HCT116 (cell line): Measurements from ENCODE around the gene MYH11. TPM values are rescaled to one million over a fixed set of nuclear protein-coding genes. Genes with fewer than 3 reads are reported as not detected.
"Not testable (repeated sequence)": the region's sequence is repeated elsewhere in the genome, so short reads cannot be mapped to it uniquely, and the experiment has no call there.

Experiments used
- ATAC-seq: fragments of 200-7000 bp; cut with Tn5 transposase; 2 replicates; pipeline ENCODE4 v1.9.1; 2020; ENCODE audit warnings: mild to moderate bottlenecking, moderate library complexity
- BruUV-seq: library from RNA; stranded (reverse); fragments of 400-500 nt; replicated peaks from 2 replicates; lab custom pipeline; 2021; lab: Mats Ljungman, UMichigan
- CTCF ChIA-PET: fragments of 300-600 bp; sonication (Branson Sonifier 250); formaldehyde crosslinking; loops from one replicate; lab custom pipeline; 2021; ENCODE audit warnings: antibody characterized with exemption; lab: Charles Lee
- POLR2A ChIA-PET: fragments of 300-600, 350-600 bp; sonication (Branson Sonifier 250); formaldehyde crosslinking; loops from one replicate; lab custom pipeline; 2021; ENCODE audit warnings: antibody characterized with exemption; lab: Charles Lee
- RAD21 ChIA-PET, 2 experiments: fragments of 300-600 bp; sonication (Branson Sonifier 250); formaldehyde crosslinking; loops; one replicate each; lab custom pipeline; 2023; ENCODE audit warnings: low total read pairs in 2 of 2; ENCODE audit not compliant: uncharacterized antibody in 2 of 2, unreplicated experiment in 2 of 2, low non-redundant PET in 1 of 2; lab: Charles Lee
- DNase-seq: peaks from one replicate; pipeline ENCODE4 v3.0.0-alpha.2; 2010; ENCODE audit warnings: low read depth, low spot score
- H2AFZ ChIP-seq: fragments of 200-600 bp; shearing (Covaris generic), sonication (generic); 2 replicates; pipeline ENCODE4 v1.6.1; 2017; ENCODE audit warnings: low read depth, mixed run types, mixed read lengths, antibody characterized with exemption, low read length; ENCODE audit not compliant: poor library complexity, severe bottlenecking
- H3K27ac ChIP-seq: 2 replicates; pipeline ENCODE4 v1.5.1; 2012; ENCODE audit warnings: low read depth, low read length
- H3K27me3 ChIP-seq: fragments of 200-600 bp; sonication (generic); 2 replicates; pipeline ENCODE4 v1.6.1; 2016; ENCODE audit warnings: mixed run types, low read length, mixed read lengths; ENCODE audit not compliant: insufficient read depth
- H3K36me3 ChIP-seq, 2 experiments: fragments of 200-500 bp in 1 of 2; fragments of 200-600 bp in 1 of 2; sonication (Bioruptor generic) in 1 of 2; sonication (generic) in 1 of 2; 2 replicates each; pipeline versions ENCODE4 v1.5.1 to v1.6.1; 2014 to 2016; ENCODE audit warnings: low read length in 2 of 2, inconsistent platforms in 1 of 2, mixed read lengths in 1 of 2, mixed run types in 1 of 2; ENCODE audit not compliant: insufficient read depth in 2 of 2, control insufficient read depth in 1 of 2
- H3K4me1 ChIP-seq, 2 experiments: fragments of 200-600 bp in 1 of 2; sonication (generic) in 1 of 2; 2 replicates each; pipeline versions ENCODE4 v1.5.1 to v1.6.1; 2012 to 2017; ENCODE audit warnings: low read length in 2 of 2, inconsistent platforms in 1 of 2, mild to moderate bottlenecking in 1 of 2, mixed read lengths in 1 of 2, mixed run types in 1 of 2, moderate library complexity in 1 of 2; ENCODE audit not compliant: insufficient read depth in 2 of 2, control insufficient read depth in 1 of 2
- H3K4me2 ChIP-seq: fragments of 200-600 bp; sonication (generic); 2 replicates; pipeline ENCODE4 v1.6.1; 2017; ENCODE audit warnings: mixed run types, low read length, mixed read lengths
- H3K4me3 ChIP-seq, 2 experiments: fragments of 200-600 bp in 1 of 2; sonication (generic) in 1 of 2; replicated peaks in 1 of 2; 2 replicates each; pipeline ENCODE4 v1.5.1; 2011 to 2016; ENCODE audit warnings: low read length in 2 of 2, control low read depth in 1 of 2, low read depth in 1 of 2, mild to moderate bottlenecking in 1 of 2, mixed read lengths in 1 of 2, mixed run types in 1 of 2
- H3K79me2 ChIP-seq: fragments of 200-600 bp; sonication (generic); 2 replicates; pipeline ENCODE4 v1.6.1; 2017; ENCODE audit warnings: mild to moderate bottlenecking, mixed run types, low read length, moderate library complexity, mixed read lengths; ENCODE audit not compliant: insufficient read depth
- H3K9ac ChIP-seq: fragments of 200-600 bp; sonication (generic); 2 replicates; pipeline ENCODE4 v1.6.1; 2016; ENCODE audit warnings: low read length, mixed read lengths
- H3K9me2 ChIP-seq: fragments of 200-600 bp; sonication (generic), shearing (Covaris generic); 2 replicates; pipeline ENCODE4 v1.6.1; 2017; ENCODE audit warnings: mixed run types, mild to moderate bottlenecking, moderate library complexity; ENCODE audit not compliant: insufficient read depth
- H3K9me3 ChIP-seq, 2 experiments: fragments of 200-500 bp in 1 of 2; fragments of 200-600 bp in 1 of 2; sonication (Bioruptor generic) in 1 of 2; sonication (generic) in 1 of 2; 2 replicates each; pipeline ENCODE4 v1.6.1; 2014 to 2017; ENCODE audit warnings: low read length in 2 of 2, mixed read lengths in 2 of 2, inconsistent platforms in 1 of 2, low read depth in 1 of 2, mild to moderate bottlenecking in 1 of 2, mixed run types in 1 of 2, moderate library complexity in 1 of 2; ENCODE audit not compliant: control insufficient read depth in 1 of 2, insufficient read depth in 1 of 2
- H4K20me1 ChIP-seq: fragments of 200-600 bp; sonication (generic), shearing (Covaris generic); 2 replicates; pipeline ENCODE4 v1.6.1; 2017; ENCODE audit warnings: mixed run types, mild to moderate bottlenecking, moderate library complexity; ENCODE audit not compliant: insufficient read depth
- CEBPB ChIP-seq: IDR thresholded peaks from 2 replicates; pipeline ENCODE4 v1.6.1; 2012; ENCODE audit warnings: low read depth
- CTCF ChIP-seq, 3 experiments: fragments of 200-600 bp in 1 of 3; sonication (generic) in 1 of 3; IDR thresholded peaks in 2 of 3; conservative IDR thresholded peaks in 1 of 3; 2 replicates each; pipeline ENCODE4 v1.5.1; 2012 to 2017; ENCODE audit warnings: low read depth in 2 of 3, low read length in 2 of 3, antibody characterized with exemption in 1 of 3, borderline replicate concordance in 1 of 3, control low read depth in 1 of 3, mild to moderate bottlenecking in 1 of 3, mixed read lengths in 1 of 3, mixed run types in 1 of 3, moderate library complexity in 1 of 3; ENCODE audit not compliant: insufficient read depth in 1 of 3
- EZH2 ChIP-seq: fragments of 200-600 bp; sonication (generic); IDR thresholded peaks from 2 replicates; pipeline ENCODE4 v1.6.1; 2017; ENCODE audit warnings: antibody characterized with exemption, mixed run types
- EZH2phosphoT487 ChIP-seq: fragments of 200-600 bp; IDR thresholded peaks from 2 replicates; pipeline ENCODE4 v1.6.1; 2018; ENCODE audit warnings: antibody characterized with exemption, borderline replicate concordance
- POLR2AphosphoS5 ChIP-seq: IDR thresholded peaks from 2 replicates; pipeline ENCODE4 v1.6.1; 2011; ENCODE audit warnings: mild to moderate bottlenecking, low read depth, low read length, moderate library complexity
- SP1 ChIP-seq: IDR thresholded peaks from 2 replicates; pipeline ENCODE4 v1.6.1; 2012; ENCODE audit warnings: low read depth
- SRF ChIP-seq: IDR thresholded peaks from 2 replicates; pipeline ENCODE4 v1.6.1; 2012; ENCODE audit warnings: low read depth
- ZBTB33 ChIP-seq: IDR thresholded peaks from 2 replicates; pipeline ENCODE4 v1.6.1; 2011; ENCODE audit warnings: mild to moderate bottlenecking, low read length, moderate library complexity; ENCODE audit not compliant: insufficient replicate concordance; ENCODE audit errors: extremely low read depth
- ZFX ChIP-seq: fragments of 450-650 bp; IDR thresholded peaks from 2 replicates; pipeline ENCODE4 v1.6.1; 2017
- intact Hi-C: fragments of 100-400 bp; cut with micrococcal nuclease; formaldehyde crosslinking; loops from 2 replicates; pipeline ENCODE4 v1.10.0; 2022
- total RNA-seq: library from RNA; stranded (reverse); gene quantifications from one replicate; pipeline ENCODE4 v1.2.1, GENCODE V29; 2021; ENCODE audit not compliant: unreplicated experiment
- TF ChIP-seq, protein P1 (sequence below): IDR thresholded peaks from 2 replicates; pipeline ENCODE4 v1.6.1; 2012
- TF ChIP-seq, protein P2 (sequence below): IDR thresholded peaks from 2 replicates; pipeline ENCODE4 v1.6.1; 2012; ENCODE audit warnings: low read depth
- TF ChIP-seq, protein P3 (sequence below): IDR thresholded peaks from 2 replicates; pipeline ENCODE4 v1.6.1; 2012

The MYH11 gene
- total RNA-seq, 1 experiment from 2014 or later: 0.61 TPM

DNA sequence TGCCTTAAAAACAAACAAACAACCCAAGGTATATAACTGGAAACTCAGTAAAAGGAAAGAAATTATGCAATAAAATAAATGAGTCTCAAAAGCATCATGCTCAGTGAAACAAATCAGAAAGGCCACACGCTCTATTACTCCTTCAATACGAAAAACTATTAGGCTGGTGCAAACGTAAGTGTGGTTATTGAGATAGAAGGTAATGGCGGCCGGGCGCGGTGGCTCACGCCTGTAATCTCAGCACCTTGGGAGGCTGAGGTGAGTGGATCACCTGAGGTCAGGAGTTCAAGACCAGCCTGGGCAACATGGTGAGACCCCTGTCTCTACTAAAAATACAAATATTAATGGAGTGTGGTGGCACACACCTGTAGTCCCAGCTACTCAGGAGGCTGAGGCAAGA is 17.6 kb downstream of the MYH11 start:
- H3K4me2 ChIP-seq, H2AFZ ChIP-seq, BruUV-seq, H3K27me3 ChIP-seq, H4K20me1 ChIP-seq, H3K9me2 ChIP-seq, DNase-seq, H3K4me3 ChIP-seq, H3K36me3 ChIP-seq, H3K79me2 ChIP-seq, H3K9me3 ChIP-seq, RAD21 ChIA-PET, H3K4me1 ChIP-seq, intact Hi-C loops, CTCF ChIA-PET, POLR2A ChIA-PET, H3K27ac ChIP-seq, ATAC-seq, H3K9ac ChIP-seq: not testable (repeated sequence)

GRCh38 chr16:15837761-15838160 is 19.1 kb downstream of the MYH11 start:
- no peaks in the 10 kb centered on the region for H3K9me3 ChIP-seq
- H3K27me3 ChIP-seq: no peaks in the 10 kb centered on the region
- H3K36me3 ChIP-seq: no peaks in the 10 kb centered on the region
- H3K4me3 ChIP-seq: no peak overlapping the region
- intact Hi-C loops: no loop called here
- no TSS peak for BruUV-seq
- no peak for TF ChIP-seq CEBPB
- TF ChIP-seq EZH2: no peak
- no peak for TF ChIP-seq SP1
- TF ChIP-seq SRF: no peak
- TF ChIP-seq, protein P1, sequence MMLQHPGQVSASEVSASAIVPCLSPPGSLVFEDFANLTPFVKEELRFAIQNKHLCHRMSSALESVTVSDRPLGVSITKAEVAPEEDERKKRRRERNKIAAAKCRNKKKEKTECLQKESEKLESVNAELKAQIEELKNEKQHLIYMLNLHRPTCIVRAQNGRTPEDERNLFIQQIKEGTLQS: no peak
- no peak for TF ChIP-seq ZFX
- TF ChIP-seq, protein P2, sequence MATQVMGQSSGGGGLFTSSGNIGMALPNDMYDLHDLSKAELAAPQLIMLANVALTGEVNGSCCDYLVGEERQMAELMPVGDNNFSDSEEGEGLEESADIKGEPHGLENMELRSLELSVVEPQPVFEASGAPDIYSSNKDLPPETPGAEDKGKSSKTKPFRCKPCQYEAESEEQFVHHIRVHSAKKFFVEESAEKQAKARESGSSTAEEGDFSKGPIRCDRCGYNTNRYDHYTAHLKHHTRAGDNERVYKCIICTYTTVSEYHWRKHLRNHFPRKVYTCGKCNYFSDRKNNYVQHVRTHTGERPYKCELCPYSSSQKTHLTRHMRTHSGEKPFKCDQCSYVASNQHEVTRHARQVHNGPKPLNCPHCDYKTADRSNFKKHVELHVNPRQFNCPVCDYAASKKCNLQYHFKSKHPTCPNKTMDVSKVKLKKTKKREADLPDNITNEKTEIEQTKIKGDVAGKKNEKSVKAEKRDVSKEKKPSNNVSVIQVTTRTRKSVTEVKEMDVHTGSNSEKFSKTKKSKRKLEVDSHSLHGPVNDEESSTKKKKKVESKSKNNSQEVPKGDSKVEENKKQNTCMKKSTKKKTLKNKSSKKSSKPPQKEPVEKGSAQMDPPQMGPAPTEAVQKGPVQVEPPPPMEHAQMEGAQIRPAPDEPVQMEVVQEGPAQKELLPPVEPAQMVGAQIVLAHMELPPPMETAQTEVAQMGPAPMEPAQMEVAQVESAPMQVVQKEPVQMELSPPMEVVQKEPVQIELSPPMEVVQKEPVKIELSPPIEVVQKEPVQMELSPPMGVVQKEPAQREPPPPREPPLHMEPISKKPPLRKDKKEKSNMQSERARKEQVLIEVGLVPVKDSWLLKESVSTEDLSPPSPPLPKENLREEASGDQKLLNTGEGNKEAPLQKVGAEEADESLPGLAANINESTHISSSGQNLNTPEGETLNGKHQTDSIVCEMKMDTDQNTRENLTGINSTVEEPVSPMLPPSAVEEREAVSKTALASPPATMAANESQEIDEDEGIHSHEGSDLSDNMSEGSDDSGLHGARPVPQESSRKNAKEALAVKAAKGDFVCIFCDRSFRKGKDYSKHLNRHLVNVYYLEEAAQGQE: no peak
- TF ChIP-seq CTCF (IDR thresholded peaks at IDR 0.05 in 2 of 3, conservative IDR thresholded peaks at IDR 0.05 in 1 of 3; ENCODE audit: borderline replicate concordance in 1 of 3, insufficient read depth in 1 of 3, low read depth in 2 of 3, low read length in 2 of 3): no peak
- TF ChIP-seq, protein P3, sequence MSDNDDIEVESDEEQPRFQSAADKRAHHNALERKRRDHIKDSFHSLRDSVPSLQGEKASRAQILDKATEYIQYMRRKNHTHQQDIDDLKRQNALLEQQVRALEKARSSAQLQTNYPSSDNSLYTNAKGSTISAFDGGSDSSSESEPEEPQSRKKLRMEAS: no peak
- no peak for TF ChIP-seq ZBTB33
- TF ChIP-seq EZH2phosphoT487: no peak
- TF ChIP-seq POLR2AphosphoS5: no peak
- ChIA-PET RAD21 (no interaction called here), CTCF (no interaction called here), POLR2A (no interaction called here)
- ATAC-seq: no peak
- H3K4me2 ChIP-seq: no peak overlapping the region
- DNase-seq: no peak
- no peak overlapping the region for H3K27ac ChIP-seq
- no peaks in the 10 kb centered on the region for H3K9me2 ChIP-seq
- H3K79me2 ChIP-seq: no peaks in the 10 kb centered on the region
- H2AFZ ChIP-seq: no peak overlapping the region
- H3K4me1 ChIP-seq: no peaks in the 10 kb centered on the region
- no peaks in the 10 kb centered on the region for H4K20me1 ChIP-seq
- no peak overlapping the region for H3K9ac ChIP-seq
